Peyer's patch (tissue), 4 donors: ENCODE measurements around the gene GLS. TPM values are rescaled to one million over a fixed set of nuclear protein-coding genes. Genes with fewer than 3 reads are reported as not detected.
A peak's percentile ranks its signal among the peaks of the same experiment; 100 is the strongest.
"Not testable (repeated sequence)": the region's sequence is repeated elsewhere in the genome, so short reads cannot be mapped to it uniquely, and the experiment has no call there.

Source experiments
- DNase-seq, 3 donors: peaks; one replicate each; pipeline ENCODE4 v3.0.0-alpha.2; 2017 to 2019
- H3K27ac ChIP-seq, 4 donors: fragments of 200-600 bp; sonication (generic); one replicate each; pipeline ENCODE4 v1.5.1; 2016 to 2019
- H3K27me3 ChIP-seq, 2 donors: fragments of 200-600 bp; sonication (generic); one replicate each; pipeline ENCODE4 v1.5.1; 2019
- H3K36me3 ChIP-seq, 3 donors: fragments of 200-600 bp; sonication (generic); one replicate each; pipeline ENCODE4 v1.5.1; 2016 to 2019
- H3K4me1 ChIP-seq, 4 donors: fragments of 200-600 bp; sonication (generic); one replicate each; pipeline ENCODE4 v1.5.1; 2016 to 2019
- H3K4me3 ChIP-seq, 4 donors: fragments of 200-600 bp; sonication (generic); 1 replicate in 3 of 4; 2 replicates in 1 of 4; pipeline ENCODE4 v1.5.1; 2016 to 2019; ENCODE audit warnings: mild to moderate bottlenecking in 1 of 4
- H3K9me3 ChIP-seq, 4 donors: fragments of 200-600 bp; sonication (generic); one replicate each; pipeline ENCODE4 v1.5.1; 2016 to 2019; ENCODE audit warnings: mild to moderate bottlenecking in 1 of 4
- POLR2A ChIP-seq, 2 donors: fragments of 450-650 bp; IDR thresholded peaks; one replicate each; pipeline ENCODE4 v1.5.1; 2017; ENCODE audit warnings: antibody characterized with exemption in 2 of 2, mild to moderate bottlenecking in 2 of 2, moderate library complexity in 2 of 2
- total RNA-seq, 4 donors: library from RNA; depleted of rRNA; stranded (reverse); fragments of >200 nt; gene quantifications; one replicate each; pipeline ENCODE4 v1.1.0, GENCODE V29; 2016
- TF ChIP-seq, protein P1 (sequence below), 6 experiments: fragments of 450-650 bp in 4 of 6; fragments of 200-600 bp in 2 of 6; sonication (generic) in 1 of 6; IDR thresholded peaks; one replicate each; pipeline ENCODE4 v1.5.1; 2017 to 2019; ENCODE audit warnings: antibody characterized with exemption in 6 of 6, mild to moderate bottlenecking in 3 of 6, moderate library complexity in 1 of 6

The GLS gene
- total RNA-seq, 4 donors from 2014 or later: 232 to 298 (median 258) TPM

DNA sequence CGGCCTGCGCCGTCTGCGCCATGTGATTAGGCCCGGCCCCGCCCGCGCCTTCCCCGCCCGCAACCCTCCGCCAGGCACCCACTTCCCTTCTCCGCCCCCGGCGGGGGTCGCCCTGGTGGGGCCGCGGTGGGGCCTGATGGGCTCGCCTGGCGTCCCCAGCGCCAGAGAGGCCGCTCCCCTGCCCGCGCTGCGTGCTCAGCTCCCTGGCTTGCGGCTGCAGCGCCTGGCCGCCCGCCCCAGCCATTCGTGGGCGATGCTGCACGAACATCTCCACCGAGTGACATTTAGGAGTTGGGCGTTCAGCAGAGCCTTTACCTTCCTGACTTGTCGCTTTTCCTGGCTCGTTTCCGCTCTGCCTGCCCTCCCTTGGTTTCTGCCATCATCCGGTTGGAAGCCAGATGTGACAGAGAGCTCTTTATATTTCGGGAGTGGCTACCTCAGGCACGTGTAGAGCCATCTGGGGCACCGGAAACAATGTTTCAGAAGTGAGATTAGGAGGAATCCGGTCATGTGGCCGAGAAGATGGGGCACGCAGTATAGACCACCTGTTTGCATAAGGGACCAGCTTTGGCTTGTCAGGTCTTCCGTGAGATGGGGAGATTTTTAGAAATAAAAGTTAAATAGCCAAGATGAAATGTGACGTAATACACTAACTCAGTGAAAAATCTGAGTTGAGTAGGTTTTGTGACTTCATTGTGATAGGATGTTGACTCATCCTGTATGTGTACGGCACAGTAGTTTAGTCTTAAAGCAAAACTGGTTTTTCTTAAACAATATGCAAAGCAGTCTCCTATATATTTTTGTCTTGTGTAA lies 1.2 kb downstream of the GLS start:
- Histone ChIP-seq H3K4me1 (peaks cover 0 to 42% (median 10%) of the 10 kb centered on the region in 4 donors), H3K27ac (peak overlapping the region; percentile 90 to 98 (median 96)), H3K9me3 (no peaks in the 10 kb centered on the region), H3K27me3 (no peaks in the 10 kb centered on the region), H3K36me3 (no peaks in the 10 kb centered on the region), H3K4me3 (peak overlapping the region; percentile 71 to 91 (median 82))
- TF ChIP-seq POLR2A (IDR thresholded peaks at IDR 0.05): peak in 1 of 2 donors; percentile 33
- TF ChIP-seq, protein P1, sequence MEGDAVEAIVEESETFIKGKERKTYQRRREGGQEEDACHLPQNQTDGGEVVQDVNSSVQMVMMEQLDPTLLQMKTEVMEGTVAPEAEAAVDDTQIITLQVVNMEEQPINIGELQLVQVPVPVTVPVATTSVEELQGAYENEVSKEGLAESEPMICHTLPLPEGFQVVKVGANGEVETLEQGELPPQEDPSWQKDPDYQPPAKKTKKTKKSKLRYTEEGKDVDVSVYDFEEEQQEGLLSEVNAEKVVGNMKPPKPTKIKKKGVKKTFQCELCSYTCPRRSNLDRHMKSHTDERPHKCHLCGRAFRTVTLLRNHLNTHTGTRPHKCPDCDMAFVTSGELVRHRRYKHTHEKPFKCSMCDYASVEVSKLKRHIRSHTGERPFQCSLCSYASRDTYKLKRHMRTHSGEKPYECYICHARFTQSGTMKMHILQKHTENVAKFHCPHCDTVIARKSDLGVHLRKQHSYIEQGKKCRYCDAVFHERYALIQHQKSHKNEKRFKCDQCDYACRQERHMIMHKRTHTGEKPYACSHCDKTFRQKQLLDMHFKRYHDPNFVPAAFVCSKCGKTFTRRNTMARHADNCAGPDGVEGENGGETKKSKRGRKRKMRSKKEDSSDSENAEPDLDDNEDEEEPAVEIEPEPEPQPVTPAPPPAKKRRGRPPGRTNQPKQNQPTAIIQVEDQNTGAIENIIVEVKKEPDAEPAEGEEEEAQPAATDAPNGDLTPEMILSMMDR (IDR thresholded peaks at IDR 0.05): no peak
- peak; percentile 81 to 88 (median 87) for DNase-seq

DNA sequence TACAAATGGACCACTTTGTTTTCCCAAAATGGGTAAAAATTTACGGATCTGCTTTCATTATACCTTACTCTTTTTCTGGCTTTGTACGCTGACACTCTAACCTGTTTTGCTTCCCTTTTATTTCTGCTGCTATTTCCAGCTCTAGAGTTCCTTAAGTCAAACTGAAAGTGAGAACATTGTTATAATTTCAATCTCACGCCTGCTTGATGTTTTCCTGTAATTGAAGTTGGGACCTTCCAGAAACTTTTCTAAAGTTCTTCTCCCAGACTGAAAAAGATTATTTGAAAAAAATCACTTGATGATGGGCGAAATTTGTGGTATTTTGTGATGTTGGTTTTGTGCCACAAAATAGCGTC lies 1.8 kb downstream of the GLS start:
- H3K27ac ChIP-seq: peak overlapping the region; percentile 90 to 98 (median 96)
- no peak for DNase-seq
- H3K9me3 ChIP-seq: no peaks in the 10 kb centered on the region
- H3K4me1 ChIP-seq: peaks cover 0 to 48% (median 10%) of the 10 kb centered on the region in 4 donors
- H3K4me3 ChIP-seq: peak overlapping the region; percentile 71 to 91 (median 82)
- TF ChIP-seq, protein P1 (IDR thresholded peaks at IDR 0.05): no peak
- TF ChIP-seq POLR2A (IDR thresholded peaks at IDR 0.05): no peak
- H3K36me3 ChIP-seq: no peaks in the 10 kb centered on the region
- H3K27me3 ChIP-seq: no peaks in the 10 kb centered on the region

DNA sequence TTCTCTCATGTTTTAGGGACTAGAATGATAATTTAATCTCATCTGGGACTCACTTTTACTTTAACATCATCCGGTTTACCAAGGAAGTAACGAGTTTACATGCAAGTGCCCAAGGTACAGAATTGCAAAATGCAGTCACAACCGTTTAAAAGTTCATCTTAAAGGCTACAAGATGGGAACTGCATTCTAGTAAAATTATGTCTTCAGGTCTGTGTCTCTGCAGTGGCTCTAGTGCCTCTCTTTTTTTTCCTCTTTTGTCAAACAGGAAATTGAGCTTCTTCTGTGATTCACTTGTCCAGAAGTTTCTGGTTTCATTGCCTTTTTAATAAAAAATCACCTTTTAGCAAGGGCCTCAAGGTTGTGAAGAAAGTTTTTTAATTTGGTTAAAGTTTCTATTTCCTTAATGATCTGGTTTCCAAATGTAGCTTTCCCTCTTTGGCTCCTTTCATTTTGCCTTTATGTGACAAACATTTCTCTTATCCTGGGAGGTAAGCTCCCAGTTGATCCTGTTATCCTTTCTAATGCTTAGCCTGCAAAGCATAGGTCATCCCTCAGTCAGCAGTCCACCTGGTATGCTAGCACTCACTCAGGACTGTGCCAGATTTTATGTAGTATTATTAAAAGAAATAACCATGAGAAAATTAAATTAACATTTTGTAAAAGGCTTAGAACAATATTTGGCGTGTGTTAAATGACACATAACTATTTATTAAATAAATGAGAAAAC lies 2.4 kb downstream of the GLS start:
- no peaks in the 10 kb centered on the region for H3K9me3 ChIP-seq
- no peak for TF ChIP-seq POLR2A (IDR thresholded peaks at IDR 0.05)
- TF ChIP-seq, protein P1 (IDR thresholded peaks at IDR 0.05): no peak
- peak overlapping the region; percentile 71 to 91 (median 82) for H3K4me3 ChIP-seq
- DNase-seq: no peak
- H3K27ac ChIP-seq: peak overlapping the region; percentile 90 to 98 (median 96)
- no peaks in the 10 kb centered on the region for H3K27me3 ChIP-seq
- no peaks in the 10 kb centered on the region for H3K36me3 ChIP-seq
- H3K4me1 ChIP-seq: peaks cover 0 to 49% (median 10%) of the 10 kb centered on the region in 4 donors

- not testable (repeated sequence) for H3K36me3 ChIP-seq, H3K27me3 ChIP-seq, H3K27ac ChIP-seq, DNase-seq, H3K4me3 ChIP-seq, H3K9me3 ChIP-seq
- peaks cover 0 to 46% (median 12%) of the 10 kb centered on the region in 4 donors for H3K4me1 ChIP-seq
Measured at GRCh38 chr2:190885844-190886243, 5.2 kb downstream of the GLS start.

- Histone ChIP-seq H3K27me3 (no peaks in the 10 kb centered on the region), H3K36me3 (no peaks in the 10 kb centered on the region), H3K27ac (no peak overlapping the region), H3K9me3 (no peaks in the 10 kb centered on the region), H3K4me3 (no peak overlapping the region), H3K4me1 (peaks cover 0 to 55% (median 12%) of the 10 kb centered on the region in 4 donors)
- TF ChIP-seq, protein P1 (IDR thresholded peaks at IDR 0.05): no peak
- no peak for TF ChIP-seq POLR2A (IDR thresholded peaks at IDR 0.05)
- DNase-seq: no peak
Measured at GRCh38 chr2:190887089-190887488, 6.5 kb downstream of the GLS start.

DNA sequence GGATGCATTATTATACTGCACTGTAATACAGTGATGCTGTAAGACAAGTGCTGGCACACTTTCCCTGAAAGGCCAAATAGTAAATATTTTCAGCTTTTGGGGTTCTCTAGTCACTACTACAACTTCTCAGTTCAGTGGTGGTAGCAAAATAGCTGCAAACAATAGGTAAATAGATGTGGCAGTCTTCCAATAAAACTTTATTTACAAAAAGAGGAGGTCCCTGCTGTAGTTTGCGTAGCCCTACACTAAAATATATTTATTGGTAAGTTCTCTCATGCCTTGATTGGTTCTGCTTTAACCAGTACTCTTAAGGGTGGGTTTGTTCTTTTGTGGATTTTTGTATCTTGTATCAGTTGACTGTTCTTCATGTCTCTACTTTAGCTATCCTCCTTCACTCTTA lies 7.8 kb downstream of the GLS start:
- no peak for TF ChIP-seq POLR2A (IDR thresholded peaks at IDR 0.05)
- TF ChIP-seq, protein P1 (IDR thresholded peaks at IDR 0.05): no peak
- Histone ChIP-seq H3K4me3 (no peak overlapping the region), H3K4me1 (peaks cover 0 to 55% (median 10%) of the 10 kb centered on the region in 4 donors), H3K27me3 (no peaks in the 10 kb centered on the region), H3K27ac (no peak overlapping the region), H3K9me3 (no peaks in the 10 kb centered on the region), H3K36me3 (no peaks in the 10 kb centered on the region)
- DNase-seq: no peak
